AG04450 (cell line): Measurements from ENCODE around the gene MFSD6. TPM values are rescaled to one million over a fixed set of nuclear protein-coding genes. Genes with fewer than 3 reads are reported as not detected.

Experiments used
- CTCF ChIA-PET: fragments of 300-600, 350-600 bp; formaldehyde crosslinking; extraction: SDS; loops from one replicate; lab custom pipeline; 2022; ENCODE audit warnings: antibody characterized with exemption, inconsistent platforms; lab: Charles Lee
- POLR2A ChIA-PET: fragments of 350-600 bp; formaldehyde crosslinking; extraction: SDS; loops from one replicate; lab custom pipeline; 2021; ENCODE audit warnings: antibody characterized with exemption, inconsistent platforms; lab: Yijun Ruan, JAX
- DNase-seq: peaks from one replicate; pipeline ENCODE4 v3.0.0-alpha.2; 2011; ENCODE audit warnings: low read depth, low spot score
- H3K27ac ChIP-seq: one replicate; pipeline ENCODE4 v1.5.1; 2012; ENCODE audit warnings: low read depth, low read length, control low read depth
- H3K27me3 ChIP-seq: one replicate; pipeline ENCODE4 v1.6.0; 2012; ENCODE audit warnings: low read length; ENCODE audit not compliant: control insufficient read depth, insufficient read depth
- H3K4me3 ChIP-seq: 2 replicates; pipeline ENCODE4 v1.5.1; 2011; ENCODE audit warnings: mild to moderate bottlenecking, low read depth, low read length, control low read depth
- H3K9me3 ChIP-seq: 2 replicates; pipeline ENCODE4 v1.5.1; 2012; ENCODE audit warnings: low read length; ENCODE audit not compliant: control insufficient read depth, insufficient read depth
- polyA plus RNA-seq: library from polyadenylated mRNA; depleted of rRNA; stranded (reverse); fragments of >200 nt; gene quantifications from 2 replicates; pipeline ENCODE4 v1.2.3, GENCODE V29; 2011
- TF ChIP-seq, protein P1 (sequence below): IDR thresholded peaks from 2 replicates; pipeline ENCODE4 v1.5.1; 2011; ENCODE audit warnings: low read depth, low read length, control low read depth, inconsistent platforms

The MFSD6 gene
- polyA plus RNA-seq, 1 experiment = 12.9 TPM

- H3K9me3 ChIP-seq = no peaks in the 10 kb centered on the region
- ChIA-PET CTCF (interaction anchor here (0.6 kb wide), 1 partner anchor 333 kb away, joined by 3 read pairs; no protein-coding TSS in a partner anchor), POLR2A (no interaction called here)
- no peak overlapping the region for H3K27ac ChIP-seq
- no peaks in the 10 kb centered on the region for H3K27me3 ChIP-seq
- TF ChIP-seq, protein P1, sequence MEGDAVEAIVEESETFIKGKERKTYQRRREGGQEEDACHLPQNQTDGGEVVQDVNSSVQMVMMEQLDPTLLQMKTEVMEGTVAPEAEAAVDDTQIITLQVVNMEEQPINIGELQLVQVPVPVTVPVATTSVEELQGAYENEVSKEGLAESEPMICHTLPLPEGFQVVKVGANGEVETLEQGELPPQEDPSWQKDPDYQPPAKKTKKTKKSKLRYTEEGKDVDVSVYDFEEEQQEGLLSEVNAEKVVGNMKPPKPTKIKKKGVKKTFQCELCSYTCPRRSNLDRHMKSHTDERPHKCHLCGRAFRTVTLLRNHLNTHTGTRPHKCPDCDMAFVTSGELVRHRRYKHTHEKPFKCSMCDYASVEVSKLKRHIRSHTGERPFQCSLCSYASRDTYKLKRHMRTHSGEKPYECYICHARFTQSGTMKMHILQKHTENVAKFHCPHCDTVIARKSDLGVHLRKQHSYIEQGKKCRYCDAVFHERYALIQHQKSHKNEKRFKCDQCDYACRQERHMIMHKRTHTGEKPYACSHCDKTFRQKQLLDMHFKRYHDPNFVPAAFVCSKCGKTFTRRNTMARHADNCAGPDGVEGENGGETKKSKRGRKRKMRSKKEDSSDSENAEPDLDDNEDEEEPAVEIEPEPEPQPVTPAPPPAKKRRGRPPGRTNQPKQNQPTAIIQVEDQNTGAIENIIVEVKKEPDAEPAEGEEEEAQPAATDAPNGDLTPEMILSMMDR = no peak
- no peak overlapping the region for H3K4me3 ChIP-seq
- DNase-seq = no peak
Measured at GRCh38 chr2:190517468-190517867, 109.3 kb downstream of the MFSD6 start.

DNA sequence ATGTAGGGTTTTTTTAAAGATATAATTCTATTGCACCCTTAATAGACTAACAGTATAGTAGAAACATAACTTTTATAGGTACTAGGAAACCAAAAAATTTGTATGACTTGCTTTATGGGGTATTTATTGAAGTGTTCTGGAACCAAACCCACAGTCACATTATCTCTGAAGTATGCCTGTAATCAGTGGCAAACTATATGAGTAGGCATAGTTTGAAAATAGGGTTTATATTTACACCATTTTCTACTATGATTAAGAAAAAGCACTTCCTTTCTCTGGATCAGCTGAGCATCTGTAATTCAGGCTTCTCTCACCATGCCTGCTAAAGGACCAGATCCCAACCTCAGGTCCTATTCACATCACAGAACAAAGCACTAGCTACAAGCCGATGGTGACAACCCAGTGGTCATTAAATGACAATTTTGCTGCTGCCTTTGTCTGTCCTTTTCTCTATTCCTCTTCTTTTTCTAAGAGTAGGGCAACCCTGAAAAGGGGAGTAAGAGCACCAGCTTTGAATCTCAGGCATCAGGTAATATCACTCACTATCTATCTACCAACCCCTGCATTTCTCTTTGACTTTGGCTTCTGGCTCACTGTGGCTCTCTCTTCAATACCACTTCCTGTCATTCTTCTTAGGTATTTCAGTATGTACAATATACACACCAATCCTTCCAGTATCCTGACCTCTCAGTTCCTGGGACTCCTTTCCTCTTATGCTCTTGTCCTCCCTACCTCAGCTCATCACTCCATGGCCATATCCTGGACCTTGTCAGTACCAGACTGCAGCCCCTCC is 112.0 kb downstream of the MFSD6 start:
- H3K27me3 ChIP-seq = no peaks in the 10 kb centered on the region
- H3K9me3 ChIP-seq = no peaks in the 10 kb centered on the region
- H3K4me3 ChIP-seq = no peak overlapping the region
- H3K27ac ChIP-seq = no peak overlapping the region
- TF ChIP-seq, protein P1 = no peak
- no peak for DNase-seq
- ChIA-PET POLR2A (no interaction called here), CTCF (interaction anchor here (0.9 kb wide), 1 partner anchor 10 kb away, joined by 3 read pairs; no protein-coding TSS in a partner anchor)

- TF ChIP-seq, protein P1 = no peak
- Histone ChIP-seq H3K4me3 (no peak overlapping the region), H3K27ac (no peak overlapping the region), H3K9me3 (no peaks in the 10 kb centered on the region), H3K27me3 (no peaks in the 10 kb centered on the region)
- ChIA-PET POLR2A (no interaction called here), CTCF (no interaction called here)
- no peak for DNase-seq
Measured at GRCh38 chr2:190524928-190525327, 116.8 kb downstream of the MFSD6 start.

DNA sequence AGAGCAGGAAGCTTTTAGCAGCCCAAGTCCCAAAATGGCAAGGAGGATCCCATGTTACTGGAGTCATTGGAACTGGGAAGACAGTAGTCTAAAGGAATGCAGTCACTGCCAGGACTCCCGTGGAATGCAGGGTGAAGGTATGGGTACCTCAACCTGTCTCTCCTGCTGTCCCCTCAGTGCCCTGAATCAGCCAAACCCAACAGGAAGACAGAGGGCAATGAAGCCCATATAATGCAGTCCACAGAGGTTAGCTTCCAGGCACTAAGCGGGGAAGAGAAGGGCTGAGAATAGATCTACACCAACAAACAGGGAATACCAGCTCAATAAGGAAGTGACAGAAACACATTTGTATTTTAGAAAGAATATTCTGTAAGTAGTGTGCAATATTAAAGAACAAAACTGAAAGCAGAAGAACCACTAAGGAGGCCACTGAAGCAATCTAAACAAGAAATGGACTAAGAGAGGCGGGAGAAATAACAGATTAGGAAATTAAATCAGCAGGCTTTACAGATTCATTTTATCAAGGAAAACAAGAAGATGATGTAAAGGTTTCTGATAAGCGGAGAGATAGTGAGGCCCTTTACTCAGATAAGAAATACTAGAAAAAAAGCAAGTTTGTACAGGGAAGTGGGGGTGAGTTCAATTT is 118.1 kb downstream of the MFSD6 start:
- Histone ChIP-seq H3K27me3 (no peaks in the 10 kb centered on the region), H3K4me3 (no peak overlapping the region), H3K27ac (no peak overlapping the region), H3K9me3 (no peaks in the 10 kb centered on the region)
- CTCF ChIA-PET = no interaction called here
- POLR2A ChIA-PET = no interaction called here
- TF ChIP-seq, protein P1 = no peak
- no peak for DNase-seq

DNA sequence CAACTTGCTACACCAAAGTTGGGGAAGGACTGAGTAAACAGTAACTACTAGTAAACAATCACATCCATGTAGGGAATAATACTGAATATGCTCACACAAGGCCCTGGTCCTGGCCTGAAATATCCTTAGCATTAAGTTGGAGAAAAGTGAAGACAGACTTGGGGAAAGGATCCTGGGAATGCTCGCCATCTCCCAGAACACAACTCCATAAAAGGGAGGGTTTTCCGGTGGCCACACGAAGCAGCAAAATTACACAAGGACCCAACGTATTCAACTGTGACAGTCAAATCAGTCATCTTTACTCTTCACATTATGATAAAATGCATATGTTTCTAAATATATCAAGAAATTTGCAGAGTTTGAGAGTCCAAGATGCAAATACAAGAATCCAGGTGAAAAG is 119.1 kb downstream of the MFSD6 start:
- H3K27me3 ChIP-seq = no peaks in the 10 kb centered on the region
- ChIA-PET CTCF (no interaction called here), POLR2A (no interaction called here)
- TF ChIP-seq, protein P1 = no peak
- DNase-seq = no peak
- H3K4me3 ChIP-seq = no peak overlapping the region
- no peaks in the 10 kb centered on the region for H3K9me3 ChIP-seq
- no peak overlapping the region for H3K27ac ChIP-seq
